Liver (tissue), 9 donors: Measurements from ENCODE around the gene HNF4A. TPM values are rescaled to one million over a fixed set of nuclear protein-coding genes. Genes with fewer than 3 reads are reported as not detected.

ENCODE experiments used
- DNase-seq: peaks from one replicate; pipeline ENCODE4 v3.0.0-alpha.2; 2017; ENCODE audit warnings: low spot score
- H3K27ac ChIP-seq, 2 donors: one replicate each; pipeline ENCODE4 v1.7.0; 2013; ENCODE audit warnings: inconsistent platforms in 2 of 2, low read length in 2 of 2, control low read depth in 1 of 2, low read depth in 1 of 2, mild to moderate bottlenecking in 1 of 2
- H3K27me3 ChIP-seq, 4 donors: one replicate each; pipeline versions ENCODE4 v1.6.1 to v1.7.0; 2013; ENCODE audit warnings: low read length in 3 of 4, inconsistent platforms in 1 of 4, mild to moderate bottlenecking in 1 of 4, moderate library complexity in 1 of 4; ENCODE audit not compliant: control insufficient read depth in 4 of 4, insufficient read depth in 4 of 4
- H3K36me3 ChIP-seq, 4 donors: one replicate each; pipeline versions ENCODE4 v1.6.1 to v1.7.0; 2013; ENCODE audit warnings: low read length in 3 of 4, mild to moderate bottlenecking in 3 of 4, low read depth in 1 of 4, moderate library complexity in 1 of 4; ENCODE audit not compliant: control insufficient read depth in 4 of 4, insufficient read depth in 3 of 4
- H3K4me1 ChIP-seq, 4 donors: one replicate each; pipeline versions ENCODE4 v1.6.1 to v1.7.0; 2013; ENCODE audit warnings: low read length in 3 of 4, mild to moderate bottlenecking in 3 of 4, moderate library complexity in 1 of 4; ENCODE audit not compliant: control insufficient read depth in 4 of 4, insufficient read depth in 4 of 4
- H3K4me3 ChIP-seq, 3 donors: one replicate each; pipeline versions ENCODE4 v1.6.1 to v1.7.0; 2013; ENCODE audit warnings: low read length in 3 of 3, control low read depth in 1 of 3, low read depth in 1 of 3, mild to moderate bottlenecking in 1 of 3
- H3K9ac ChIP-seq, 2 donors: one replicate each; pipeline ENCODE4 v1.7.0; 2013; ENCODE audit warnings: low read length in 2 of 2, mild to moderate bottlenecking in 2 of 2, moderate library complexity in 2 of 2, control low read depth in 1 of 2, low read depth in 1 of 2
- H3K9me3 ChIP-seq, 4 donors: one replicate each; pipeline versions ENCODE4 v1.6.1 to v1.7.0; 2013; ENCODE audit warnings: low read length in 3 of 4; ENCODE audit not compliant: control insufficient read depth in 4 of 4
- EGR1 ChIP-seq, 2 donors: IDR thresholded peaks; 2 replicates each; pipeline ENCODE4 v1.6.1; 2016 to 2018; ENCODE audit warnings: antibody characterized with exemption in 2 of 2, low read depth in 2 of 2
- FOXA1 ChIP-seq: IDR thresholded peaks from 2 replicates; pipeline ENCODE4 v1.6.1; 2016; ENCODE audit warnings: antibody characterized with exemption
- FOXA2 ChIP-seq: IDR thresholded peaks from 2 replicates; pipeline ENCODE4 v1.6.1; 2016; ENCODE audit warnings: antibody characterized with exemption
- HNF4A ChIP-seq, 2 donors: conservative IDR thresholded peaks; 2 replicates each; pipeline ENCODE4 v1.6.1; 2016; ENCODE audit warnings: antibody characterized with exemption in 2 of 2, mild to moderate bottlenecking in 2 of 2
- JUND ChIP-seq, 2 donors: IDR thresholded peaks; 2 replicates each; pipeline ENCODE4 v1.6.1; 2016; ENCODE audit warnings: antibody characterized with exemption in 2 of 2
- MAX ChIP-seq: IDR thresholded peaks from 2 replicates; pipeline ENCODE4 v1.6.1; 2016; ENCODE audit warnings: antibody characterized with exemption
- RAD21 ChIP-seq, 2 donors: IDR thresholded peaks; 2 replicates each; pipeline ENCODE4 v1.6.1; 2016; ENCODE audit warnings: antibody characterized with exemption in 2 of 2, mild to moderate bottlenecking in 2 of 2
- RXRA ChIP-seq, 2 donors: IDR thresholded peaks; 2 replicates each; pipeline ENCODE4 v1.6.1; 2017 to 2018; ENCODE audit warnings: antibody characterized with exemption in 2 of 2, mild to moderate bottlenecking in 1 of 2
- SP1 ChIP-seq: IDR thresholded peaks from 2 replicates; pipeline ENCODE4 v1.6.1; 2018; ENCODE audit warnings: antibody characterized with exemption, mild to moderate bottlenecking
- WGBS: extraction: QIAGEN DNeasy Blood & Tissue Kit; methylation state at CpG from one replicate; pipeline ENCODE4 v1.1.7; 2013; 5-methylcytosine and 5-hydroxymethylcytosine counted together
- polyA plus RNA-seq, 2 donors: library from polyadenylated mRNA; stranded (reverse) in 1 of 2; unstranded in 1 of 2; fragments of 200-250 nt in 1 of 2; fragments of >200 nt in 1 of 2; fragmentation: Nextera tagmentation in 1 of 2; extraction: Ambion mirVana in 1 of 2; gene quantifications; one replicate each; pipeline versions ENCODE4 v1.2.1 to v1.2.3, GENCODE V29; 2013 to 2015
- total RNA-seq, 2 donors: library from RNA; depleted of rRNA; stranded (reverse); fragments of >200 nt; gene quantifications; one replicate each; pipeline ENCODE4 v1.2.3, GENCODE V29; 2014
- TF ChIP-seq, protein P1 (sequence below): IDR thresholded peaks from 2 replicates; pipeline ENCODE4 v1.6.1; 2016; ENCODE audit warnings: antibody characterized with exemption
- TF ChIP-seq, protein P2 (sequence below): IDR thresholded peaks from 2 replicates; pipeline ENCODE4 v1.6.1; 2016; ENCODE audit warnings: antibody characterized with exemption
- donor health status: healthy.
- donor health status: healthy.
- donor health status: healthy.
- donor health status: healthy.
- donor health status: healthy.

Gene HNF4A
- total and polyA plus RNA-seq, 4 donors: 51.7 to 171 (median 86.0) TPM

DNA sequence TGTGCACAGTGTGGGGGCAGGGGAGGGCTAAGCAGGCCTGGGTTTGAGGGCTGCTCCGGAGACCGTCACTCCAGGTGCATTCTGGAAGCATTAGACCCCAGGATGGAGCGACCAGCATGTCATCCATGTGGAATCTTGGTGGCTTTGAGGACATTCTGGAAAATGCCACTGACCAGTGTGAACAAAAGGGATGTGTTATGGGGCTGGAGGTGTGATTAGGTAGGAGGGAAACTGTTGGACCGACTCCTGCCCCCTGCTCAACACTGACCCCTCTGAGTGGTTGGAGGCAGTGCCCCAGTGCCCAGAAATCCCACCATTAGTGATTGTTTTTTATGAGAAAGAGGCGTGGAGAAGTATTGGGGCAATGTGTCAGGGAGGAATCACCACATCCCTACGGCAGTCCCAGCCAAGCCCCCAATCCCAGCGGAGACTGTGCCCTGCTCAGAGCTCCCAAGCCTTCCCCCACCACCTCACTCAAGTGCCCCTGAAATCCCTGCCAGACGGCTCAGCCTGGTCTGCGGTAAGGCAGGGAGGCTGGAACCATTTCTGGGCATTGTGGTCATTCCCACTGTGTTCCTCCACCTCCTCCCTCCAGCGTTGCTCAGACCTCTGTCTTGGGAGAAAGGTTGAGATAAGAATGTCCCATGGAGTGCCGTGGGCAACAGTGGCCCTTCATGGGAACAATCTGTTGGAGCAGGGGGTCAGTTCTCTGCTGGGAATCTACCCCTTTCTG lies 76.2 kb downstream of the HNF4A start:
- 35% methylated on average over 11 of the region's 11 CpGs for WGBS
- Histone ChIP-seq H3K4me1 (peaks cover 0 to 41% (median 26%) of the 10 kb centered on the region in 4 donors), H3K9ac (no peak overlapping the region), H3K4me3 (no peak overlapping the region), H3K27ac (peak overlapping the region; percentile 90 to 95), H3K27me3 (no peaks in the 10 kb centered on the region), H3K9me3 (no peaks in the 10 kb centered on the region), H3K36me3 (peaks cover 9 to 26% (median 24%) of the 10 kb centered on the region in 4 donors)
- TF ChIP-seq SP1 (peak; percentile 14), FOXA1 (no peak), JUND (IDR thresholded peaks at IDR 0.05) (no peak), FOXA2 (no peak), EGR1 (IDR thresholded peaks at IDR 0.05; ENCODE audit: low read depth in 2 of 2) (no peak), RAD21 (IDR thresholded peaks at IDR 0.05) (peak in 1 of 2 donors; percentile 4), MAX (no peak), RXRA (IDR thresholded peaks at IDR 0.05) (no peak)
- TF ChIP-seq, protein P1, sequence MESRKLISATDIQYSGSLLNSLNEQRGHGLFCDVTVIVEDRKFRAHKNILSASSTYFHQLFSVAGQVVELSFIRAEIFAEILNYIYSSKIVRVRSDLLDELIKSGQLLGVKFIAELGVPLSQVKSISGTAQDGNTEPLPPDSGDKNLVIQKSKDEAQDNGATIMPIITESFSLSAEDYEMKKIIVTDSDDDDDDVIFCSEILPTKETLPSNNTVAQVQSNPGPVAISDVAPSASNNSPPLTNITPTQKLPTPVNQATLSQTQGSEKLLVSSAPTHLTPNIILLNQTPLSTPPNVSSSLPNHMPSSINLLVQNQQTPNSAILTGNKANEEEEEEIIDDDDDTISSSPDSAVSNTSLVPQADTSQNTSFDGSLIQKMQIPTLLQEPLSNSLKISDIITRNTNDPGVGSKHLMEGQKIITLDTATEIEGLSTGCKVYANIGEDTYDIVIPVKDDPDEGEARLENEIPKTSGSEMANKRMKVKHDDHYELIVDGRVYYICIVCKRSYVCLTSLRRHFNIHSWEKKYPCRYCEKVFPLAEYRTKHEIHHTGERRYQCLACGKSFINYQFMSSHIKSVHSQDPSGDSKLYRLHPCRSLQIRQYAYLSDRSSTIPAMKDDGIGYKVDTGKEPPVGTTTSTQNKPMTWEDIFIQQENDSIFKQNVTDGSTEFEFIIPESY: no peak
- TF ChIP-seq, protein P2, sequence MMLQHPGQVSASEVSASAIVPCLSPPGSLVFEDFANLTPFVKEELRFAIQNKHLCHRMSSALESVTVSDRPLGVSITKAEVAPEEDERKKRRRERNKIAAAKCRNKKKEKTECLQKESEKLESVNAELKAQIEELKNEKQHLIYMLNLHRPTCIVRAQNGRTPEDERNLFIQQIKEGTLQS: no peak
- no peak for DNase-seq

- H3K36me3 ChIP-seq: peaks cover 9 to 17% (median 12%) of the 10 kb centered on the region in 4 donors
- TF ChIP-seq HNF4A (conservative IDR thresholded peaks at IDR 0.05) (peak in 1 of 2 donors; percentile 17), RXRA (IDR thresholded peaks at IDR 0.05) (no peak), MAX (no peak)
- TF ChIP-seq, protein P2: no peak
- H3K4me1 ChIP-seq: peaks cover 0 to 40% (median 26%) of the 10 kb centered on the region in 4 donors
- H3K27me3 ChIP-seq: no peaks in the 10 kb centered on the region
- H3K9ac ChIP-seq: peak overlapping the region in 1 of 2 donors; percentile 29
- H3K9me3 ChIP-seq: no peaks in the 10 kb centered on the region
- H3K4me3 ChIP-seq: no peak overlapping the region
- DNase-seq: no peak
- peak overlapping the region; percentile 90 to 95 for H3K27ac ChIP-seq
- WGBS: 63% methylated on average over 8 of the region's 8 CpGs
Measured at GRCh38 chr20:44432618-44433577, 77.4 kb downstream of the HNF4A start.
